ENCODE data around the gene CBFB.

GRCh38 chr16:67001726-67002125 is 27.2 kb upstream of the CBFB start:
- TF ChIP-seq GATA2 (IDR thresholded peaks at IDR 0.05; ENCODE audit: low read depth, low read length): no peak
- TF ChIP-seq GATA3 (IDR thresholded peaks at IDR 0.05; ENCODE audit: low read depth, low read length): no peak
